Osteoblast (primary cell): ENCODE data around the gene TNFAIP2. TPM values are rescaled to one million over a fixed set of nuclear protein-coding genes. Genes with fewer than 3 reads are reported as not detected.
A peak's percentile ranks its signal among the peaks of the same experiment; 100 is the strongest.

ENCODE experiments used
- DNase-seq: peaks from one replicate; pipeline ENCODE4 v3.0.0; 2011; ENCODE audit warnings: low spot score, mixed read lengths; ENCODE audit not compliant: insufficient read length; ENCODE audit errors: missing footprints
- H2AFZ ChIP-seq: 2 replicates; pipeline ENCODE4 v1.6.0; 2011; ENCODE audit warnings: mild to moderate bottlenecking, low read length
- H3K27ac ChIP-seq: 2 replicates; pipeline ENCODE4 v1.5.1; 2011; ENCODE audit warnings: mild to moderate bottlenecking, low read depth, low read length, moderate library complexity
- H3K27me3 ChIP-seq: 2 replicates; pipeline ENCODE4 v1.6.0; 2012; ENCODE audit warnings: mild to moderate bottlenecking, control low read depth, inconsistent platforms, low read length, moderate library complexity; ENCODE audit not compliant: insufficient read depth
- H3K36me3 ChIP-seq: 2 replicates; pipeline ENCODE4 v1.5.1; 2011; ENCODE audit warnings: mild to moderate bottlenecking, low read length, control low read depth, moderate library complexity; ENCODE audit not compliant: insufficient read depth
- H3K4me1 ChIP-seq: 2 replicates; pipeline ENCODE4 v1.5.1; 2011; ENCODE audit warnings: mild to moderate bottlenecking, low read length, control low read depth, moderate library complexity; ENCODE audit not compliant: insufficient read depth
- H3K4me2 ChIP-seq: 2 replicates; pipeline ENCODE4 v1.6.0; 2011; ENCODE audit warnings: mild to moderate bottlenecking, low read length; ENCODE audit not compliant: insufficient read depth
- H3K4me3 ChIP-seq: fragments of 200-600 bp; sonication (generic); 3 replicates; pipeline ENCODE4 v1.5.1; 2012; ENCODE audit warnings: mild to moderate bottlenecking, low read length, inconsistent platforms; ENCODE audit not compliant: insufficient read depth
- H3K79me2 ChIP-seq: 2 replicates; pipeline ENCODE4 v1.6.0; 2012; ENCODE audit warnings: mild to moderate bottlenecking, low read length, control low read depth, inconsistent platforms; ENCODE audit not compliant: insufficient read depth
- H3K9me3 ChIP-seq: 2 replicates; pipeline ENCODE4 v1.5.1; 2011; ENCODE audit warnings: low read depth, low read length, control low read depth
- H4K20me1 ChIP-seq: 2 replicates; pipeline ENCODE4 v1.6.0; 2012; ENCODE audit warnings: mild to moderate bottlenecking, low read length, control low read depth; ENCODE audit not compliant: insufficient read depth
- total RNA-seq: library from RNA; depleted of rRNA; stranded (reverse); fragments of >200 nt; gene quantifications from 2 replicates; pipeline ENCODE4 v1.2.3, GENCODE V29; 2012
- TF ChIP-seq, protein P1 (sequence below): IDR thresholded peaks from 2 replicates; pipeline ENCODE4 v1.5.1; 2011; ENCODE audit warnings: mild to moderate bottlenecking, low read depth, low read length, moderate library complexity; ENCODE audit errors: extremely low read depth

The TNFAIP2 gene
- total RNA-seq, 1 donor: 60.1 TPM

DNA sequence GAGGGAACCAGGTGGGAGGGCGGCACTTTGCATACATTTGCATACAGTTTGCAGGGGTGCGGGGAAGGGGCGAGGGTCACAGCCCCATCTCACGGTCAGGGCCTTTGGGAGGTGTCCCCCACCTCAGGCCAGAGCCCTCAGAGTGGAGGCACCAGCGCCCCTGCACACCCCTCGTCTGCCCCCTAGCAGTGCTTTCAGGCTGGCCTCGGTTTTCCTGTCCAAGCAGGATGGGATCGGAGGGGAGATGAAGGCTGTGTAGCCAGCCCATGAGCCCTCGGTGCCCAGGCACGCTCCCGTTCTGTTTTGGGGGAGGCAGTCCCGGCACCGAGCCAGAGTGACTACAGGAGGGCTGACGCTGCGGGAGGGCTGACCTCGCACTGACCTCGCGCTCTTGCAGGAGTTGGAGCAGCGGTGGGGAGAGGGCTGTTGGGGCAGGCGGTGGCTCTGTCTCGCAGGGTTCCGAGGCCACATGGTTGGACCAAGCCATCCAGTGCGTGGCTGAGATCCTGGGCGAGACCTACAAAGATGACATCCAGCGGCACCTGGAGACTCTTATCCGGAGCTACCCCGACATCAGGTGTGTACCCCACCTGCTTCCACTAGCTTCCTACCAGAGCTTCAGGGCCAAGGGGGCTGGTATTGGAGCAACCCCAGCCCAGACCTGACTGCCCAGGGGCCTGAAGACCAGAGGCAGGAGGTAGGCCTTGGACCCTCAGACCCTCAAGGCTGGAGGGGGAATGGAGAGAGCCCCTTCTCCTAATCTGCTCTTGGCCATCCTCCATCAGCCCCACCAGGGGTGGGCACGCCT lies 15.1 kb upstream of the TNFAIP2 start:
- Histone ChIP-seq H4K20me1 (no peaks in the 10 kb centered on the region), H3K9me3 (no peaks in the 10 kb centered on the region), H2AFZ (no peak overlapping the region), H3K27me3 (peaks cover 18% of the 10 kb centered on the region), H3K4me2 (no peak overlapping the region), H3K4me3 (no peak overlapping the region), H3K79me2 (no peaks in the 10 kb centered on the region), H3K27ac (no peak overlapping the region), H3K4me1 (peaks cover 16% of the 10 kb centered on the region), H3K36me3 (no peaks in the 10 kb centered on the region)
- DNase-seq: no peak
- TF ChIP-seq, protein P1, sequence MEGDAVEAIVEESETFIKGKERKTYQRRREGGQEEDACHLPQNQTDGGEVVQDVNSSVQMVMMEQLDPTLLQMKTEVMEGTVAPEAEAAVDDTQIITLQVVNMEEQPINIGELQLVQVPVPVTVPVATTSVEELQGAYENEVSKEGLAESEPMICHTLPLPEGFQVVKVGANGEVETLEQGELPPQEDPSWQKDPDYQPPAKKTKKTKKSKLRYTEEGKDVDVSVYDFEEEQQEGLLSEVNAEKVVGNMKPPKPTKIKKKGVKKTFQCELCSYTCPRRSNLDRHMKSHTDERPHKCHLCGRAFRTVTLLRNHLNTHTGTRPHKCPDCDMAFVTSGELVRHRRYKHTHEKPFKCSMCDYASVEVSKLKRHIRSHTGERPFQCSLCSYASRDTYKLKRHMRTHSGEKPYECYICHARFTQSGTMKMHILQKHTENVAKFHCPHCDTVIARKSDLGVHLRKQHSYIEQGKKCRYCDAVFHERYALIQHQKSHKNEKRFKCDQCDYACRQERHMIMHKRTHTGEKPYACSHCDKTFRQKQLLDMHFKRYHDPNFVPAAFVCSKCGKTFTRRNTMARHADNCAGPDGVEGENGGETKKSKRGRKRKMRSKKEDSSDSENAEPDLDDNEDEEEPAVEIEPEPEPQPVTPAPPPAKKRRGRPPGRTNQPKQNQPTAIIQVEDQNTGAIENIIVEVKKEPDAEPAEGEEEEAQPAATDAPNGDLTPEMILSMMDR: no peak

GRCh38 chr14:103108749-103109207 lies 14.5 kb upstream of the TNFAIP2 start:
- Histone ChIP-seq H3K79me2 (no peaks in the 10 kb centered on the region), H2AFZ (no peak overlapping the region), H3K4me1 (peaks cover 16% of the 10 kb centered on the region), H3K4me2 (no peak overlapping the region), H4K20me1 (no peaks in the 10 kb centered on the region), H3K36me3 (no peaks in the 10 kb centered on the region), H3K9me3 (no peaks in the 10 kb centered on the region), H3K27ac (no peak overlapping the region), H3K27me3 (peaks cover 12% of the 10 kb centered on the region), H3K4me3 (no peak overlapping the region)
- TF ChIP-seq, protein P1: no peak
- peak; percentile 97 for DNase-seq

DNA sequence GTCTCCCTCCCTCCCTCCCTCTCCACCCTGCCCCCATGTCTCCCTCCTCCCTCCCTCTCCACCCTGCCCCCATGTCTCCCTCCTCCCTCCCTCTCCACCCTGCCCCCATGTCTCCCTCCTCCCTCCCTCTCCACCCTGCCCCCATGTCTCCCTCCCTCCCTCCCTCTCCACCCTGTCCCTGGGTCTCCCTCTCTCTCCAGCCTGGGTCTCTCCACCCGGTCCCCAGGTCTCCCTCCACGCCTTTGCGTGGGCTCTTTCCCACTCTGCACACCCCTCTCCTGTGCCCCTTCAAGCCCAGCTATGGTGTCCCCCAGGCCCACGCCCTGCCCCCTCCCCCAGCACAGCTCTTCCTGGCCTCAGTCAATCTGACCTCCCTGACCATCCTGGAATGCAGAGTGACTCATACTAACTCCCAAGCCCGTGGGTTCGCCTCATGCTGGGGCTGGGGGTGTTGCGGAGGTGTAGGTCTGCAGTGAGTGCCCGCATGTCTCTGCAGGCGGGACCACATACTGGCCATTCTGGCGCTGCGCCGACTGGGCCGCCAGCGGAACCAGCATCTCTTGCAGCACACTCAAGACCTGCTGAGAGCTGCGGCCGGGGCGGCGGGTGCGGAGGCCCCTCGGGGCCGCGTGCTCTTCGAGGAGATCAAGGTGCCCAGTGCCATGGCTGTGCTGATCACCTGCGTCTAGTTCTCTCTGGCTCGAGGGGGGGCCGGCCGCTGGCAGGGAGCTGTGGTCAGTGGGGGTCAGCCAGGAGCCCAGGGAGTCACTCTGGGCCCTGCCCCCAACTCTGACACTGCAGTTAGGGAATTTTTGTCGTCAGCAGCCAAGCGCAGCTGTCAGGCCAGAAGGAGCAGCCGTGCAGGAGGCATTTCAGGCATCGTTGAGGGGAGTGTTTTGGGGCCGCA lies 13.5 kb upstream of the TNFAIP2 start:
- no peaks in the 10 kb centered on the region for H4K20me1 ChIP-seq
- peak overlapping the region; percentile 56 for H2AFZ ChIP-seq
- peak; percentile 98 for DNase-seq
- peaks cover 2% of the 10 kb centered on the region for H3K27me3 ChIP-seq
- no peaks in the 10 kb centered on the region for H3K36me3 ChIP-seq
- TF ChIP-seq, protein P1: no peak
- H3K4me3 ChIP-seq: peak overlapping the region; percentile 16
- peak overlapping the region; percentile 65 for H3K27ac ChIP-seq
- H3K79me2 ChIP-seq: no peaks in the 10 kb centered on the region
- no peaks in the 10 kb centered on the region for H3K9me3 ChIP-seq
- peaks cover 17% of the 10 kb centered on the region for H3K4me1 ChIP-seq
- peak overlapping the region; percentile 71 for H3K4me2 ChIP-seq
